ENCODE data around the gene LDLRAD3.

DNA sequence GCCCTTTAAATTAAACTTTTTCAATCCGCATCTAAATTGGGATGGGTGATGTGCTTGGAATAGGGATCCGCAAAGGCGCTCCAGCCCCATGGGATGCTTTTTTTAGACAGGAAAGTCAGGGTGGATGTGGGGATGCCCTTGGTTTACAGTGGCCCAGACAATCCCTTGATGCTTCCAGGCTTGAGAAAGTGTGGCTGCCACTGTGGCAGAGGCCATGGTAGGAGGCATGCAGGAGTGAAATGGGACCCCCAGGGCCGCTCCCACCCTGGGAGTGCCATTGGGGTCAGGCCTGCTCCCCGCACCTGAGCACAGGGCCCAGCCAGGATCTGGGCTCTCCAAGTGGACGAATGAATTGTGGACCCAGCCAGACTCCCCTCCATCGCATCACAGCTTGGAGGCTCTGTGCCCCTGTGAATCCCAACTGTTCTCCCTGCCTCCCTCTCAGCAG, 269.6 kb downstream of the LDLRAD3 start:
- TF ChIP-seq, protein P1, sequence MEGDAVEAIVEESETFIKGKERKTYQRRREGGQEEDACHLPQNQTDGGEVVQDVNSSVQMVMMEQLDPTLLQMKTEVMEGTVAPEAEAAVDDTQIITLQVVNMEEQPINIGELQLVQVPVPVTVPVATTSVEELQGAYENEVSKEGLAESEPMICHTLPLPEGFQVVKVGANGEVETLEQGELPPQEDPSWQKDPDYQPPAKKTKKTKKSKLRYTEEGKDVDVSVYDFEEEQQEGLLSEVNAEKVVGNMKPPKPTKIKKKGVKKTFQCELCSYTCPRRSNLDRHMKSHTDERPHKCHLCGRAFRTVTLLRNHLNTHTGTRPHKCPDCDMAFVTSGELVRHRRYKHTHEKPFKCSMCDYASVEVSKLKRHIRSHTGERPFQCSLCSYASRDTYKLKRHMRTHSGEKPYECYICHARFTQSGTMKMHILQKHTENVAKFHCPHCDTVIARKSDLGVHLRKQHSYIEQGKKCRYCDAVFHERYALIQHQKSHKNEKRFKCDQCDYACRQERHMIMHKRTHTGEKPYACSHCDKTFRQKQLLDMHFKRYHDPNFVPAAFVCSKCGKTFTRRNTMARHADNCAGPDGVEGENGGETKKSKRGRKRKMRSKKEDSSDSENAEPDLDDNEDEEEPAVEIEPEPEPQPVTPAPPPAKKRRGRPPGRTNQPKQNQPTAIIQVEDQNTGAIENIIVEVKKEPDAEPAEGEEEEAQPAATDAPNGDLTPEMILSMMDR (IDR thresholded peaks at IDR 0.05), result no peak
- TF ChIP-seq POLR2AphosphoS5 (IDR thresholded peaks at IDR 0.05), result no peak

Measured in prostate gland (tissue), 2 donors.